Activated CD8-positive, alpha-beta T cell treated with anti-CD3 and anti-CD28 coated beads for 36 hours (primary cell): ENCODE measurements around the gene DDAH1. TPM values are rescaled to one million over a fixed set of nuclear protein-coding genes. Genes with fewer than 3 reads are reported as not detected.
A peak's percentile ranks its signal among the peaks of the same experiment; 100 is the strongest.

Source experiments
- ATAC-seq: fragments of 200-7000 bp; cut with Tn5 transposase; one replicate; pipeline ENCODE4 v1.10.0; 2021; ENCODE audit warnings: mild to moderate bottlenecking, moderate library complexity
- CTCF ChIA-PET: fragments of 350-600 bp; sonication (Branson Sonifier 250); formaldehyde crosslinking; loops from one replicate; lab custom pipeline; 2021; ENCODE audit warnings: antibody characterized with exemption; lab: Charles Lee
- POLR2A ChIA-PET: fragments of 350-600 bp; sonication (Branson Sonifier 250); formaldehyde crosslinking; loops from one replicate; lab custom pipeline; 2021; ENCODE audit warnings: antibody characterized with exemption; lab: Charles Lee
- DNase-seq: peaks from one replicate; pipeline ENCODE4 v3.0.0-alpha.2; 2020
- H3K27ac Mint-ChIP-seq: one replicate; pipeline ENCODE4 v1.8.0; 2021; ENCODE audit warnings: mild to moderate bottlenecking, mixed read lengths
- H3K27me3 Mint-ChIP-seq: one replicate; pipeline ENCODE4 v1.8.0; 2021; ENCODE audit warnings: mixed read lengths
- H3K36me3 Mint-ChIP-seq: one replicate; pipeline ENCODE4 v1.8.0; 2021; ENCODE audit warnings: low read depth, mixed read lengths
- H3K4me1 Mint-ChIP-seq: one replicate; pipeline ENCODE4 v1.8.0; 2021; ENCODE audit warnings: low read depth, mixed read lengths
- H3K4me3 Mint-ChIP-seq: one replicate; pipeline ENCODE4 v1.8.0; 2021; ENCODE audit warnings: mild to moderate bottlenecking, moderate library complexity, mixed read lengths
- H3K9me3 Mint-ChIP-seq: one replicate; pipeline ENCODE4 v1.8.0; 2021; ENCODE audit warnings: mixed read lengths
- intact Hi-C: fragments of 100-400 bp; cut with micrococcal nuclease; formaldehyde crosslinking; loops from one replicate; pipeline ENCODE4 v1.10.0; 2022
- total RNA-seq, 2 experiments: library from RNA; stranded (reverse); gene quantifications; one replicate each; pipeline ENCODE4 v1.2.3, GENCODE V29; 2021
- TF ChIP-seq, protein P1 (sequence below): fragments of 200-600 bp; IDR thresholded peaks from one replicate; pipeline ENCODE4 v1.8.0; 2022; ENCODE audit warnings: antibody characterized with exemption, mild to moderate bottlenecking

DDAH1 gene
- total RNA-seq, 2 experiments from 2014 or later, result 0.07 to 0.09 TPM

DNA sequence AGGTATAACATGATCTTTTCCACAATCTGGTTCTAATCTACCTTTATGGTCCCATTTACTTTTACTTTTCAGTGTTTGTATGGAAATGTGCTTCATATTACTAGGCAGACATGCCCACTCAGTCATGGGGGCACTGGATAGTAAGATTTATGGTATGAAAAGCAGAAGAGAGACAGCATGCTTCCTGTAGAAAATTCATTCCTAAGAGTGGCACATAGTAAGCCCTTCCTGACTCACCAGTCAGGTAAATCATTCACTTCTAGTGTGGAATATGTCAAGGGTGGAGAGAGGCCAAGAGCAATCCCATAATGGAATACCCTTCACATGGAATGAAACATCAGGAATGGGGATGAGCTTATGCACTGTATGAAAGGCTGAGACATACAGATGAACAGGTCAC lies 139.0 kb downstream of the DDAH1 start:
- no peak for ATAC-seq
- ChIA-PET POLR2A (no interaction called here), CTCF (no interaction called here)
- TF ChIP-seq, protein P1, sequence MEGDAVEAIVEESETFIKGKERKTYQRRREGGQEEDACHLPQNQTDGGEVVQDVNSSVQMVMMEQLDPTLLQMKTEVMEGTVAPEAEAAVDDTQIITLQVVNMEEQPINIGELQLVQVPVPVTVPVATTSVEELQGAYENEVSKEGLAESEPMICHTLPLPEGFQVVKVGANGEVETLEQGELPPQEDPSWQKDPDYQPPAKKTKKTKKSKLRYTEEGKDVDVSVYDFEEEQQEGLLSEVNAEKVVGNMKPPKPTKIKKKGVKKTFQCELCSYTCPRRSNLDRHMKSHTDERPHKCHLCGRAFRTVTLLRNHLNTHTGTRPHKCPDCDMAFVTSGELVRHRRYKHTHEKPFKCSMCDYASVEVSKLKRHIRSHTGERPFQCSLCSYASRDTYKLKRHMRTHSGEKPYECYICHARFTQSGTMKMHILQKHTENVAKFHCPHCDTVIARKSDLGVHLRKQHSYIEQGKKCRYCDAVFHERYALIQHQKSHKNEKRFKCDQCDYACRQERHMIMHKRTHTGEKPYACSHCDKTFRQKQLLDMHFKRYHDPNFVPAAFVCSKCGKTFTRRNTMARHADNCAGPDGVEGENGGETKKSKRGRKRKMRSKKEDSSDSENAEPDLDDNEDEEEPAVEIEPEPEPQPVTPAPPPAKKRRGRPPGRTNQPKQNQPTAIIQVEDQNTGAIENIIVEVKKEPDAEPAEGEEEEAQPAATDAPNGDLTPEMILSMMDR, result no peak
- intact Hi-C loops, result no loop called here
- Mint-ChIP-seq H3K4me1 (peaks cover 4% of the 10 kb centered on the region), H3K9me3 (no peaks in the 10 kb centered on the region), H3K27me3 (peaks cover 10% of the 10 kb centered on the region), H3K27ac (no peak overlapping the region), H3K36me3 (no peaks in the 10 kb centered on the region), H3K4me3 (no peak overlapping the region)
- DNase-seq, result no peak

- ChIA-PET CTCF (interaction anchor here (0.5 to 0.9 kb wide), 2 partner anchors 12 to 15 kb away, joined by 3 read pairs; no protein-coding TSS in a partner anchor), POLR2A (no interaction called here)
- Mint-ChIP-seq H3K27me3 (peaks cover 16% of the 10 kb centered on the region), H3K4me1 (peaks cover 7% of the 10 kb centered on the region), H3K36me3 (no peaks in the 10 kb centered on the region), H3K9me3 (no peaks in the 10 kb centered on the region), H3K4me3 (no peak overlapping the region), H3K27ac (no peak overlapping the region)
- ATAC-seq, result no peak
- intact Hi-C loops, result no loop called here
- no peak for DNase-seq
- TF ChIP-seq, protein P1, result no peak
These were observed 141.2 kb downstream of the DDAH1 start for GRCh38 chr1:85323770-85324169.

DNA sequence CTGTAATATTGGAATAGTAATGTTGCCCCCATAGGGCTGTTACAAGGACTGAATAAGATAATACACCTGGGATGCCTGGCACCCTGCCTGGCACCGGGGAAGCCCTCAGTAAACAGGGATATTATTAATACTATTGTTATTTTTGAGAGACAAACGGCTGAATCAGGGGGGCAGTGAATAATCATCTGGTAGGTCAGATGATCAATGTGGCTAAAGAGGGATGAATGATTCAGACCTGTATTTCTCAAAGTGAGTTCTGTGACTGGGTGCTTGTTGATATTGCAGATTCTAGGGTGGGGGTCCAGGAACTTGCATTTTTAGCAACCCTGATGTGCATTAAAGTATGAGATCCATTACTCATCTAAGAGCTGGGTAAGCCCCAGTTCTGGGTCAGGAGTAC lies 142.3 kb downstream of the DDAH1 start:
- no peak overlapping the region for H3K27ac Mint-ChIP-seq
- POLR2A ChIA-PET, result no interaction called here
- H3K36me3 Mint-ChIP-seq, result no peaks in the 10 kb centered on the region
- CTCF ChIA-PET, result no interaction called here
- no peak overlapping the region for H3K4me3 Mint-ChIP-seq
- TF ChIP-seq, protein P1, result no peak
- H3K9me3 Mint-ChIP-seq, result no peaks in the 10 kb centered on the region
- ATAC-seq, result no peak
- intact Hi-C loops, result no loop called here
- peaks cover 7% of the 10 kb centered on the region for H3K4me1 Mint-ChIP-seq
- DNase-seq, result no peak
- peaks cover 16% of the 10 kb centered on the region for H3K27me3 Mint-ChIP-seq

GRCh38 chr1:85321237-85321964 lies 143.6 kb downstream of the DDAH1 start:
- Mint-ChIP-seq H3K4me1 (peaks cover 7% of the 10 kb centered on the region), H3K27ac (no peak overlapping the region), H3K9me3 (no peaks in the 10 kb centered on the region), H3K4me3 (no peak overlapping the region), H3K27me3 (peaks cover 23% of the 10 kb centered on the region), H3K36me3 (no peaks in the 10 kb centered on the region)
- CTCF ChIA-PET, result no interaction called here
- ATAC-seq (peak; percentile 72), DNase-seq (peak; percentile 45)
- TF ChIP-seq, protein P1, result no peak
- intact Hi-C loops, result loop anchor here (2.0 kb wide), 1 partner anchor 23 kb away; no protein-coding TSS in a partner anchor
- POLR2A ChIA-PET, result interaction anchor here (1.1 kb wide), 1 partner anchor 45 kb away, joined by 3 read pairs; the partner anchor contains the start of gene BCL10

DNA sequence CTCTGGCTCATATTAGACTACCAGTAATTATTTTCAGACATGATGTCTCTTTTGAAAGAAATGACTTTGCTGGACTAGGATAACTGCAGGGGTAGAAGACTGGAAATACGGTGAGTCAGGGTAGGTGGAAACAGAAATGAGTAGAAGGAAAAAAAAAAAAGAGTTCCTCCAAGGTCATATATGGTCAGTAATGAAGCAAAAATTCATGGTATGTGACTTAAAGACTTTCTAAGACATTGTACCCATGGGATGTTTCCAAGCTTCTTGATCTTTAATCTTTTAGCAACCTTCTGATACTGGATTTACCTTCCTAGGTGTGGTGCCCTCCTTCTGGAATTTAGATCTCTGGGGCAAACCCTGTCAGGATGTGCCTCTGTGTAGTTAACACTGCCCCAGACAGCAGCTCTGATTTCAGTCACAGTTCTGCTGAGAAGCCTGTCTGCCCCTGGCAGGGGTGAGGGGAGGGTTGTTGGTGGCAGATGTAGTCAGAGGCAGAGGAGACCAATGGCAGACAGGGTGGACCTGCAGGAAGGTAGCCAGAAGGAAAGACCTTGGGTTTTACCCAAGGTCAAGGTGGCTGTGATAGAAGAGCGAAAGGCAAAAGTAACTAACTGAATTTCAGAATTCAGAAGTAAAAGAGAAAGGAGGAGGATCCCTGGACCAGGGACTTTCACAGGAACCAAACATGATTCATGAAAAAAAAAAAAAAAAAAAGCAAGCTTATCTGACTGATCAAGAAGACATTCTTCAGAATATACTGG lies 144.4 kb downstream of the DDAH1 start:
- H3K27ac Mint-ChIP-seq, result no peak overlapping the region
- peaks cover 25% of the 10 kb centered on the region for H3K27me3 Mint-ChIP-seq
- H3K9me3 Mint-ChIP-seq, result no peaks in the 10 kb centered on the region
- no peak for DNase-seq
- H3K36me3 Mint-ChIP-seq, result no peaks in the 10 kb centered on the region
- POLR2A ChIA-PET, result no interaction called here
- TF ChIP-seq, protein P1, result no peak
- no peak overlapping the region for H3K4me3 Mint-ChIP-seq
- H3K4me1 Mint-ChIP-seq, result peaks cover 7% of the 10 kb centered on the region
- ATAC-seq, result no peak
- CTCF ChIA-PET, result no interaction called here
- intact Hi-C loops, result loop anchor here (2.0 kb wide), 1 partner anchor 22 kb away; no protein-coding TSS in a partner anchor
